Activated B cell treated with CpG ODN at 0.5 μM for 24 hours (primary cell): Measurements from ENCODE around the gene SOD3. TPM values are rescaled to one million over a fixed set of nuclear protein-coding genes. Genes with fewer than 3 reads are reported as not detected.

ENCODE experiments used
- ATAC-seq: fragments of 200-7000 bp; cut with Tn5 transposase; one replicate; pipeline ENCODE4 v1.10.0; 2021; ENCODE audit warnings: low read depth, mild to moderate bottlenecking, moderate library complexity
- CTCF ChIA-PET: fragments of 350-600 bp; sonication (Branson Sonifier 250); formaldehyde crosslinking; loops from one replicate; lab custom pipeline; 2021; ENCODE audit warnings: antibody characterized with exemption; lab: Charles Lee
- POLR2A ChIA-PET: fragments of 350-600 bp; sonication (Branson Sonifier 250); formaldehyde crosslinking; loops from one replicate; lab custom pipeline; 2021; ENCODE audit warnings: antibody characterized with exemption; lab: Charles Lee
- DNase-seq: peaks from one replicate; pipeline ENCODE4 v3.0.0; 2022
- H3K27ac Mint-ChIP-seq: one replicate; pipeline ENCODE4 v1.8.0; 2020; ENCODE audit warnings: mixed read lengths
- H3K27me3 Mint-ChIP-seq: one replicate; pipeline ENCODE4 v1.8.0; 2021; ENCODE audit warnings: mixed read lengths
- H3K36me3 Mint-ChIP-seq: one replicate; pipeline ENCODE4 v1.8.0; 2021; ENCODE audit warnings: low read depth, mixed read lengths
- H3K4me1 Mint-ChIP-seq: one replicate; pipeline ENCODE4 v1.8.0; 2021; ENCODE audit warnings: mixed read lengths
- H3K4me3 Mint-ChIP-seq: one replicate; pipeline ENCODE4 v1.8.0; 2020; ENCODE audit warnings: mild to moderate bottlenecking, mixed read lengths
- H3K9me3 Mint-ChIP-seq: one replicate; pipeline ENCODE4 v1.8.0; 2020; ENCODE audit warnings: mixed read lengths
- CTCF ChIP-seq: fragments of 200-600 bp; IDR thresholded peaks from one replicate; pipeline ENCODE4 v1.8.0; 2022; ENCODE audit warnings: antibody characterized with exemption, mild to moderate bottlenecking
- intact Hi-C: fragments of 100-400 bp; cut with micrococcal nuclease; formaldehyde crosslinking; loops from one replicate; pipeline ENCODE4 v1.15.1; 2024
- total RNA-seq: library from RNA; stranded (reverse); gene quantifications from 2 replicates; pipeline ENCODE4 v1.2.3, GENCODE V29; 2022

SOD3 gene
- total RNA-seq, 1 donor from 2014 or later, result not detected

GRCh38 chr4:24751926-24752539 is 43.3 kb upstream of the SOD3 start:
- no peak overlapping the region for H3K27ac Mint-ChIP-seq
- ChIA-PET POLR2A (no interaction called here), CTCF (no interaction called here)
- DNase-seq, result no peak
- intact Hi-C loops, result no loop called here
- no peaks in the 10 kb centered on the region for H3K27me3 Mint-ChIP-seq
- H3K9me3 Mint-ChIP-seq, result peaks cover 8% of the 10 kb centered on the region
- no peaks in the 10 kb centered on the region for H3K4me1 Mint-ChIP-seq
- H3K36me3 Mint-ChIP-seq, result no peaks in the 10 kb centered on the region
- no peak for TF ChIP-seq CTCF
- no peak overlapping the region for H3K4me3 Mint-ChIP-seq
- no peak for ATAC-seq

- peaks cover 12% of the 10 kb centered on the region for H3K9me3 Mint-ChIP-seq
- no peak for TF ChIP-seq CTCF
- ChIA-PET CTCF (no interaction called here), POLR2A (no interaction called here)
- H3K36me3 Mint-ChIP-seq, result no peaks in the 10 kb centered on the region
- intact Hi-C loops, result no loop called here
- no peak for ATAC-seq
- H3K4me1 Mint-ChIP-seq, result no peaks in the 10 kb centered on the region
- no peak overlapping the region for H3K4me3 Mint-ChIP-seq
- no peak overlapping the region for H3K27ac Mint-ChIP-seq
- no peak for DNase-seq
- no peaks in the 10 kb centered on the region for H3K27me3 Mint-ChIP-seq
These were observed 41.9 kb upstream of the SOD3 start for GRCh38 chr4:24753519-24753918.

GRCh38 chr4:24754571-24754970 is 40.8 kb upstream of the SOD3 start:
- H3K27ac Mint-ChIP-seq, result no peak overlapping the region
- ATAC-seq (no peak), DNase-seq (no peak)
- no peaks in the 10 kb centered on the region for H3K27me3 Mint-ChIP-seq
- POLR2A ChIA-PET, result no interaction called here
- no peak for TF ChIP-seq CTCF
- intact Hi-C loops, result no loop called here
- no peaks in the 10 kb centered on the region for H3K4me1 Mint-ChIP-seq
- H3K4me3 Mint-ChIP-seq, result no peak overlapping the region
- H3K36me3 Mint-ChIP-seq, result no peaks in the 10 kb centered on the region
- H3K9me3 Mint-ChIP-seq, result peaks cover 12% of the 10 kb centered on the region
- CTCF ChIA-PET, result no interaction called here

- Mint-ChIP-seq H3K27me3 (peaks cover 3% of the 10 kb centered on the region), H3K27ac (no peak overlapping the region), H3K36me3 (no peaks in the 10 kb centered on the region), H3K4me1 (no peaks in the 10 kb centered on the region), H3K9me3 (peaks cover 3% of the 10 kb centered on the region), H3K4me3 (no peak overlapping the region)
- TF ChIP-seq CTCF, result no peak
- ChIA-PET POLR2A (no interaction called here), CTCF (no interaction called here)
- DNase-seq (no peak), ATAC-seq (no peak)
- intact Hi-C loops, result no loop called here
These were observed 31.6 kb upstream of the SOD3 start for GRCh38 chr4:24763631-24764297.

GRCh38 chr4:24764345-24764744 is 31.0 kb upstream of the SOD3 start:
- POLR2A ChIA-PET, result no interaction called here
- CTCF ChIA-PET, result no interaction called here
- Mint-ChIP-seq H3K36me3 (no peaks in the 10 kb centered on the region), H3K27ac (no peak overlapping the region), H3K4me1 (no peaks in the 10 kb centered on the region), H3K9me3 (peaks cover 3% of the 10 kb centered on the region), H3K27me3 (peaks cover 3% of the 10 kb centered on the region), H3K4me3 (no peak overlapping the region)
- intact Hi-C loops, result no loop called here
- no peak for DNase-seq
- no peak for TF ChIP-seq CTCF
- ATAC-seq, result no peak
